IgD-negative memory B cell (primary cell): ENCODE results near the gene PHACTR3. TPM values are rescaled to one million over a fixed set of nuclear protein-coding genes. Genes with fewer than 3 reads are reported as not detected.
A peak's percentile ranks its signal among the peaks of the same experiment; 100 is the strongest.

ENCODE experiments used
- H3K27ac Mint-ChIP-seq, 3 donors: one replicate each; pipeline ENCODE4 v1.8.0; 2020 to 2022; ENCODE audit warnings: mild to moderate bottlenecking in 3 of 3, mixed read lengths in 3 of 3, moderate library complexity in 1 of 3
- H3K27me3 Mint-ChIP-seq: one replicate; pipeline ENCODE4 v1.8.0; 2021; ENCODE audit warnings: mixed read lengths
- H3K36me3 Mint-ChIP-seq: one replicate; pipeline ENCODE4 v1.8.0; 2020; ENCODE audit warnings: mild to moderate bottlenecking, mixed read lengths
- H3K4me1 Mint-ChIP-seq, 3 donors: one replicate each; pipeline ENCODE4 v1.8.0; 2020 to 2022; ENCODE audit warnings: mixed read lengths in 3 of 3, mild to moderate bottlenecking in 1 of 3
- H3K4me3 Mint-ChIP-seq, 4 donors: one replicate each; pipeline ENCODE4 v1.8.0; 2020 to 2022; ENCODE audit warnings: mild to moderate bottlenecking in 4 of 4, mixed read lengths in 4 of 4, moderate library complexity in 3 of 4
- H3K9me3 Mint-ChIP-seq, 3 donors: one replicate each; pipeline ENCODE4 v1.8.0; 2020 to 2021; ENCODE audit warnings: mixed read lengths in 3 of 3, mild to moderate bottlenecking in 1 of 3
- polyA plus RNA-seq: library from polyadenylated mRNA; unstranded; fragments of 300-500 nt; fragmentation: Illumina TruSeq; gene quantifications from one replicate; pipeline ENCODE4 v1.2.3, GENCODE V29; 2021

PHACTR3 gene
- polyA plus RNA-seq, 1 donor from 2014 or later, result not detected

- Mint-ChIP-seq H3K27me3 (no peaks in the 10 kb centered on the region), H3K36me3 (no peaks in the 10 kb centered on the region), H3K4me3 (no peak overlapping the region), H3K4me1 (no peaks in the 10 kb centered on the region), H3K9me3 (peaks cover 0 to 3% (median 2%) of the 10 kb centered on the region in 3 donors), H3K27ac (no peak overlapping the region)
Observed at GRCh38 chr20:59631751-59632540, 27.6 kb downstream of the PHACTR3 start.

GRCh38 chr20:59632541-59633113, 28.3 kb downstream of the PHACTR3 start:
- H3K36me3 Mint-ChIP-seq, result no peaks in the 10 kb centered on the region
- H3K9me3 Mint-ChIP-seq, result peaks cover 0 to 3% (median 2%) of the 10 kb centered on the region in 3 donors
- H3K4me1 Mint-ChIP-seq, result no peaks in the 10 kb centered on the region
- H3K27ac Mint-ChIP-seq, result no peak overlapping the region
- H3K27me3 Mint-ChIP-seq, result no peaks in the 10 kb centered on the region
- peak overlapping the region in 1 of 4 donors; percentile 60 for H3K4me3 Mint-ChIP-seq

GRCh38 chr20:59633656-59634251, 29.4 kb downstream of the PHACTR3 start:
- H3K4me3 Mint-ChIP-seq, result no peak overlapping the region
- no peaks in the 10 kb centered on the region for H3K4me1 Mint-ChIP-seq
- no peaks in the 10 kb centered on the region for H3K27me3 Mint-ChIP-seq
- H3K9me3 Mint-ChIP-seq, result peaks cover 0 to 7% (median 3%) of the 10 kb centered on the region in 3 donors
- no peak overlapping the region for H3K27ac Mint-ChIP-seq
- H3K36me3 Mint-ChIP-seq, result no peaks in the 10 kb centered on the region

- no peaks in the 10 kb centered on the region for H3K4me1 Mint-ChIP-seq
- no peaks in the 10 kb centered on the region for H3K36me3 Mint-ChIP-seq
- H3K27me3 Mint-ChIP-seq, result no peaks in the 10 kb centered on the region
- no peak overlapping the region for H3K4me3 Mint-ChIP-seq
- no peak overlapping the region for H3K27ac Mint-ChIP-seq
- peaks cover 0 to 7% (median 3%) of the 10 kb centered on the region in 3 donors for H3K9me3 Mint-ChIP-seq
Observed at GRCh38 chr20:59634435-59635005, 30.2 kb downstream of the PHACTR3 start.

- Mint-ChIP-seq H3K9me3 (peaks cover 0 to 4% (median 3%) of the 10 kb centered on the region in 3 donors), H3K4me3 (no peak overlapping the region), H3K27ac (no peak overlapping the region), H3K36me3 (no peaks in the 10 kb centered on the region), H3K27me3 (no peaks in the 10 kb centered on the region), H3K4me1 (no peaks in the 10 kb centered on the region)
Observed at GRCh38 chr20:59636766-59637370, 32.5 kb downstream of the PHACTR3 start.

- Mint-ChIP-seq H3K4me3 (no peak overlapping the region), H3K4me1 (no peaks in the 10 kb centered on the region), H3K27ac (no peak overlapping the region), H3K9me3 (peaks cover 0 to 4% (median 0%) of the 10 kb centered on the region in 3 donors), H3K36me3 (no peaks in the 10 kb centered on the region), H3K27me3 (no peaks in the 10 kb centered on the region)
Observed at GRCh38 chr20:59640267-59640666, 35.9 kb downstream of the PHACTR3 start.

GRCh38 chr20:59643615-59644061, 39.3 kb downstream of the PHACTR3 start:
- Mint-ChIP-seq H3K27ac (no peak overlapping the region), H3K4me3 (no peak overlapping the region), H3K27me3 (no peaks in the 10 kb centered on the region), H3K4me1 (no peaks in the 10 kb centered on the region), H3K9me3 (peaks cover 0 to 7% (median 0%) of the 10 kb centered on the region in 3 donors), H3K36me3 (no peaks in the 10 kb centered on the region)

GRCh38 chr20:59644371-59644939, 40.1 kb downstream of the PHACTR3 start:
- no peaks in the 10 kb centered on the region for H3K36me3 Mint-ChIP-seq
- H3K27ac Mint-ChIP-seq, result no peak overlapping the region
- H3K4me1 Mint-ChIP-seq, result no peaks in the 10 kb centered on the region
- H3K27me3 Mint-ChIP-seq, result no peaks in the 10 kb centered on the region
- H3K9me3 Mint-ChIP-seq, result peaks cover 0 to 7% (median 0%) of the 10 kb centered on the region in 3 donors
- H3K4me3 Mint-ChIP-seq, result no peak overlapping the region

GRCh38 chr20:59645271-59645670, 40.9 kb downstream of the PHACTR3 start:
- peaks cover 0 to 7% (median 0%) of the 10 kb centered on the region in 3 donors for H3K9me3 Mint-ChIP-seq
- H3K4me1 Mint-ChIP-seq, result no peaks in the 10 kb centered on the region
- H3K36me3 Mint-ChIP-seq, result no peaks in the 10 kb centered on the region
- H3K27ac Mint-ChIP-seq, result no peak overlapping the region
- H3K27me3 Mint-ChIP-seq, result no peaks in the 10 kb centered on the region
- no peak overlapping the region for H3K4me3 Mint-ChIP-seq

- H3K27me3 Mint-ChIP-seq, result no peaks in the 10 kb centered on the region
- H3K27ac Mint-ChIP-seq, result no peak overlapping the region
- H3K4me1 Mint-ChIP-seq, result no peaks in the 10 kb centered on the region
- H3K9me3 Mint-ChIP-seq, result peaks cover 0 to 7% (median 0%) of the 10 kb centered on the region in 3 donors
- H3K4me3 Mint-ChIP-seq, result no peak overlapping the region
- H3K36me3 Mint-ChIP-seq, result no peaks in the 10 kb centered on the region
Observed at GRCh38 chr20:59645761-59646171, 41.4 kb downstream of the PHACTR3 start.

- H3K9me3 Mint-ChIP-seq, result peaks cover 0 to 7% (median 0%) of the 10 kb centered on the region in 3 donors
- no peak overlapping the region for H3K4me3 Mint-ChIP-seq
- no peaks in the 10 kb centered on the region for H3K36me3 Mint-ChIP-seq
- H3K27me3 Mint-ChIP-seq, result no peaks in the 10 kb centered on the region
- no peak overlapping the region for H3K27ac Mint-ChIP-seq
- H3K4me1 Mint-ChIP-seq, result no peaks in the 10 kb centered on the region
Observed at GRCh38 chr20:59646487-59646886, 42.1 kb downstream of the PHACTR3 start.

GRCh38 chr20:59647271-59647670, 42.9 kb downstream of the PHACTR3 start:
- H3K4me3 Mint-ChIP-seq, result peak overlapping the region in 1 of 4 donors; percentile 13
- no peaks in the 10 kb centered on the region for H3K36me3 Mint-ChIP-seq
- peaks cover 0 to 7% (median 0%) of the 10 kb centered on the region in 3 donors for H3K9me3 Mint-ChIP-seq
- H3K27ac Mint-ChIP-seq, result no peak overlapping the region
- no peaks in the 10 kb centered on the region for H3K4me1 Mint-ChIP-seq
- H3K27me3 Mint-ChIP-seq, result no peaks in the 10 kb centered on the region

GRCh38 chr20:59648466-59649070, 44.2 kb downstream of the PHACTR3 start:
- H3K9me3 Mint-ChIP-seq, result peaks cover 0 to 7% (median 0%) of the 10 kb centered on the region in 3 donors
- H3K4me3 Mint-ChIP-seq, result no peak overlapping the region
- H3K4me1 Mint-ChIP-seq, result no peaks in the 10 kb centered on the region
- no peaks in the 10 kb centered on the region for H3K27me3 Mint-ChIP-seq
- no peaks in the 10 kb centered on the region for H3K36me3 Mint-ChIP-seq
- H3K27ac Mint-ChIP-seq, result no peak overlapping the region

- Mint-ChIP-seq H3K36me3 (no peaks in the 10 kb centered on the region), H3K4me1 (no peaks in the 10 kb centered on the region), H3K27me3 (no peaks in the 10 kb centered on the region), H3K9me3 (peaks cover 0 to 7% (median 0%) of the 10 kb centered on the region in 3 donors), H3K4me3 (no peak overlapping the region), H3K27ac (no peak overlapping the region)
Observed at GRCh38 chr20:59650418-59650817, 46.1 kb downstream of the PHACTR3 start.
